GM12891 (cell line): ENCODE measurements around the gene SLC30A9. TPM values are rescaled to one million over a fixed set of nuclear protein-coding genes. Genes with fewer than 3 reads are reported as not detected.

Source experiments
- DNase-seq: peaks from one replicate; pipeline ENCODE4 v3.0.0; 2011; ENCODE audit warnings: low spot score; ENCODE audit not compliant: insufficient read length
- FAIRE-seq: peaks from 2 replicates; lab custom pipeline; 2011; peaks lifted over from hg19 to GRCh38; lab: Jason Lieb, UNC
- PAX5 ChIP-seq: IDR thresholded peaks from 2 replicates; pipeline ENCODE4 v1.6.1; 2011; ENCODE audit warnings: low read length, moderate library complexity, mild to moderate bottlenecking; ENCODE audit not compliant: insufficient read depth, severe bottlenecking
- POLR2A ChIP-seq: IDR thresholded peaks from 2 replicates; pipeline ENCODE4 v1.6.1; 2011; ENCODE audit warnings: low read depth, low read length, control low read depth
- POLR2AphosphoS5 ChIP-seq: IDR thresholded peaks from 2 replicates; pipeline ENCODE4 v1.6.1; 2011; ENCODE audit warnings: low read depth, low read length, control low read depth
- POU2F2 ChIP-seq: IDR thresholded peaks from 2 replicates; pipeline ENCODE4 v1.6.1; 2011; ENCODE audit warnings: low read depth, mild to moderate bottlenecking, control low read depth, low read length, moderate library complexity
- SPI1 ChIP-seq: IDR thresholded peaks from 2 replicates; pipeline ENCODE4 v1.6.1; 2011; ENCODE audit warnings: low read depth, low read length, control low read depth
- TAF1 ChIP-seq: IDR thresholded peaks from 2 replicates; pipeline ENCODE4 v1.6.1; 2011; ENCODE audit warnings: low read depth, low read length, control low read depth
- polyA plus RNA-seq: library from polyadenylated mRNA; unstranded; fragments of >200 nt; gene quantifications from one replicate; pipeline ENCODE4 v1.2.1, GENCODE V29; 2012; ENCODE audit warnings: low read depth, missing spikeins, inconsistent platforms; ENCODE audit not compliant: missing spikeins

Gene SLC30A9
- 26.1 TPM for polyA plus RNA-seq

DNA sequence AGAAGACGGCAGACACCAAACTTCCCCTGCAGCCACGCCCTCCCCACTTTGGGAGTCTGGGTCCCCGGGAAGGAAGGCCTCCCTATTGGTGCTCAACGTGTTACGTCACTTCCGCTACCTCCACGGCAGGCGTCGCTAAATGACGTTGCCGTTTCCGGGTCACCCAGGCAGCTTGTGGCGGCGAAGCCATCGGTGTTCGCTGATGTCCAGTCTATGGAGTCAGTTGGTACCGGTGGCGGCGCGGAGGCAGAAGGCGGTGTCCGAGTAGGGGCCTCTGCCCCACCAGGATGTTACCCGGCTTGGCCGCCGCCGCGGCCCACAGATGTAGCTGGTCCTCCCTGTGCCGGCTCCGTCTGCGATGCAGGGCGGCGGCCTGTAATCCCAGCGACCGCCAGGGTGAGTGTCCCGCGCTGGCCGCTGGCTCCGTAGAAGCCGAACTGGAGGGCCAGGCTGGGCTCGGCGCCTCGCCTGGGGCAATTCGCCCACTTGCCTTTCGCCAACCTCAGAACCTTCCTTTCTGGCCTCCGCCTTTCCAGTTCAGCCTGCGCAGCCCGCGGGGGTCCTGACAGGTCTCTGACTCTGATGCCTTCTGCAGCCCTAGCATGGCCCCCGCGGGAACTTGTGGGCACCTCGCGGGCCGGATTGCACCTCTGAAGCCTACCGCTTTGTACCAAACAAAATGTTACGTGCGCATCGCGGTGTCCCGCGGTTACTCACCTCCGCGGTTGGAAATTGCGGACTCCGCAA lies at the start of gene SLC30A9:
Gene SLC30A9 (plus strand): TSS at position 166 of the 747 bp plus-strand sequence. CDS start 122 bp downstream, at position 288.
- FAIRE-seq (peak; percentile 99), DNase-seq (peak; percentile 83)
- TF ChIP-seq POLR2A = peak; percentile 90
- TF ChIP-seq POLR2AphosphoS5 = peak; percentile 90
- TF ChIP-seq POU2F2 = no peak; the same call in 1 of the 2 replicates
- TF ChIP-seq SPI1 = peak; percentile 43
- TF ChIP-seq PAX5 = peak; percentile 1
- TF ChIP-seq TAF1 = peak; percentile 54

DNA sequence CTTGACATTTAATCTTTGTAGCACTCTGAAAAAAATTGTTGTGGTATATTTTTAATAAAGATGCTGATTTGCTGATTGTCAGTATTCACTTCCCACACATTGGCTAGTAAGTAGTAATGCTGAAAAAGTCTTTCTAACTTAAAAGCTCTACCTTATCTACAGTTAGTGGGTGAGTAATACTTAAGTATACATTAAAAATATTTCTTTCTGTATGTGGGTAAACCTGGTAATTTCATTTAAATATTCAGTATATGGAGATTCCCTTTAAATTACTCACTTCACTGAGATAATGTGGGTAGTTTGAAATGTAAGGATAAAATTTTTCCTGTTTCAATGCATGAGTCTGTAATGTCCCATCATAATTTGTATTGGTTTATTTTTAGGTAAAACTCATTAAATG lies 49.5 kb upstream of the SLC30A9 start:
- FAIRE-seq (no peak), DNase-seq (no peak)
- TF ChIP-seq POU2F2 (no peak), TAF1 (no peak), SPI1 (no peak), PAX5 (no peak), POLR2AphosphoS5 (no peak), POLR2A (no peak)

DNA sequence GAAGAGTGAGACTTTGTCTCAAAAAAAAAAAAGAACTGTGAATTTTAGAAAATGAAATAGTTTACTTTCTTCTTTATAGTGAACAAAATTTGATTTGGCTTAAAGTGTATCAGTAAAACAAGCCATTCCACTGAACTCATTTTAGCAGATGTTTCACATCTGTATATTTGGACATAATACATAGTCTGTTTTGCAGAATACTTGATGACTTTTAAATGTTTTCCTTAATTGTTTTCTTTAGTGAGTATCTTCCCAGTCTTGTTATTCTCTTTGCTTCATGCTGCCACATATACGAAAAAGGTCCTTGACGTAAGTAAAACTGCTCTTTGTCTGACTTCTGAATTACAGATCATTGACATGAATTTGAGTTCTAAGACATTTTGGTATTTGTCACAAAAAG lies 46.8 kb upstream of the SLC30A9 start:
- DNase-seq (no peak), FAIRE-seq (no peak)
- no peak for TF ChIP-seq PAX5
- TF ChIP-seq TAF1 = no peak
- TF ChIP-seq POLR2AphosphoS5 = no peak
- no peak for TF ChIP-seq SPI1
- TF ChIP-seq POU2F2 = no peak
- TF ChIP-seq POLR2A = no peak

DNA sequence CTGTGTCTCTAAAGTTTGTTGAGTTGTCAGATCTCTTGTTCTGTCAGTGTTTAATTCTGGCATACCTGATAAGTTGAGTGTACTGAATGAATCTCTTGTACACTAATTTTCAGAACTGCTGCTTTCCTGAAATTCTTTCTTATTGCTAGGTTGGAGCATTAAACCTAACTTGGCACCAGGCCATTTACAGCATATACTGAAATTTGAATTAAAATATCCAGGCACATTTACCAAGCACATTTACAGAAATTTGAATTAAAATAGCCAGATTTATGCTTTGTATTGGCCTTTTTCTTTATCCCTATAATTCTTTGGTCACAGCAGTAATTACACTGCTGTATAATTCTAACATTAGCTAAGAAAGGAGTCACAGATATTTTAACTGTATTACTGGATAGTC lies 46.2 kb upstream of the SLC30A9 start:
- DNase-seq = no peak
- FAIRE-seq = no peak
- no peak for TF ChIP-seq TAF1
- TF ChIP-seq POU2F2 = no peak
- no peak for TF ChIP-seq PAX5
- no peak for TF ChIP-seq POLR2AphosphoS5
- TF ChIP-seq SPI1 = no peak
- TF ChIP-seq POLR2A = no peak

DNA sequence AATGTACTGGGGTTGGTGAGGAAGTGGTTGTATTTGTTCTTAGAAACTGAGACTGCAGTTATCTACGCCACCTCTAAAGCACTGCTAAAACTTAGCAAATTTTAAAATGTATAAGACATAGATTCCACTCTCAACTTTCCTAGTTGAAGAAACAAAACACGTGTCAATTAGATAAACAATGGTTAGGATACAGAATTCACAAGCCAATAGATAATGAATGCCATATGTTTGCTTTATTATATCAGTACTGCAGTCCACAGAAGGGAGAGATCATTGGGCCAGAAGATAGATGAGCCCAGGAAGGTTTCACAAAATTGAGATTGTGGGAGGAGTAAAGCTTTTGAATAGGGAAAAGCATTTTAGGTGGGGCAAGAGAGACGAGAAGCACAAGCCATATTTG lies 40.8 kb upstream of the SLC30A9 start:
- no peak for FAIRE-seq
- TF ChIP-seq POLR2A (no peak), SPI1 (no peak), TAF1 (no peak), POU2F2 (no peak), POLR2AphosphoS5 (no peak), PAX5 (no peak)
- no peak for DNase-seq

DNA sequence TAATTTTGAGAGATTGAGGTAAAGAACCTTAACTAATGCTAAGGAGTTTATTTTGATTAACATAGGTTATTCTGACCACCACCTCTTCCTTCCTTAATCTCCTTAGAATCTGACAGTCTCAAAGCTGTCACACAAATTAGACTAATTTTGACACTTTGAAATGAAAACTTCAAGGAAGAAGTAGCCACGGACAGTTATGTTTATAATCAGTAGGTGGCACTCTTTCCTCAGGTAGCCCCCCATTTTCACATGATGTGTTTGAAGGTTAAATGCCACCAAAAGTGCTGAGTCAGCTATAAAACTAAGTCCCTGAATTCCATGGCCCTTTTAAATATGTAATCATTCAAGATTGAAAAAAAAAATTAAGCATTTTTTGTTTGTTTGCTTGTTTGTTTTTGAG lies 32.7 kb upstream of the SLC30A9 start:
- DNase-seq (no peak), FAIRE-seq (peak; percentile 20)
- TF ChIP-seq POLR2AphosphoS5 (no peak), SPI1 (no peak), POLR2A (no peak), POU2F2 (no peak), PAX5 (no peak), TAF1 (no peak)

DNA sequence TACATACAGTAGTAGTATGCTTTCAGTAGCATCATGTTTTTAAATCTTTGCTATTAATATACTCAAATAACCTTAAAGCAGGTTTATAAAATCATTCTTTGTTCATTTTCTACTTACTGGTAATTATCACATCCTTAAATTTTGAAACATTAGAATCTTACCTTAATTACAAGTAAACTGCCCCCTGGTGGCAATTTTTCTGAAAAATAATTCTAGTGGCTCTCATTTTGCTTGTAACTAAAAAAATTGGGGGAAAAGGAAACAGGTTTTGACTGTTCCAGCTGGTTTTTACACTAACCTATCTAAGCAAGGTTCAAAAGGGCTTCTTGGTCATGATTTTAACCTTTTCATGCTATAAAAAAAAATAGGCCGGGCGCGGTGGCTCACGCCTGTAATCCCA lies 27.2 kb upstream of the SLC30A9 start:
- TF ChIP-seq SPI1 (no peak), POLR2AphosphoS5 (no peak), TAF1 (no peak), POU2F2 (no peak), PAX5 (no peak), POLR2A (no peak)
- FAIRE-seq = no peak
- DNase-seq = no peak

DNA sequence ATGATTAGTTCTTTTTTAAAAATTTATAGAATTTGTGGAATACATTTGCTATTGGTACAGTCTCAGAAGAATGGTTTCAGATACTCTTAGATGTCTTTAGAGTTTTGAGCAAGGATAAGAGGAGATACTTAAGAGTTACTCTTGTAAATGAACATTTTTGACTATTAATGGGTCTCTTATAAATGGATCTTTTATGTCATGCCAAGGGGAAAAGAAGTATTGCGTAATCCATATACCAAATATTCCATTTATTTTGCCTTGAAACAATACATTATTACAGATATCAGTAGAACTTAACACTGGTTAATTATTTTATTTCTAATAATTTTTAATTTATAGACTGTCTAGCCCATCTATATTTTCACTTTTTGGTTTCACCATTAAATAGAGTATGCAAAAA lies 25.9 kb upstream of the SLC30A9 start:
- DNase-seq (no peak), FAIRE-seq (no peak)
- TF ChIP-seq POU2F2 = no peak
- TF ChIP-seq POLR2AphosphoS5 = no peak
- TF ChIP-seq PAX5 = no peak
- no peak for TF ChIP-seq SPI1
- TF ChIP-seq TAF1 = no peak
- TF ChIP-seq POLR2A = no peak

DNA sequence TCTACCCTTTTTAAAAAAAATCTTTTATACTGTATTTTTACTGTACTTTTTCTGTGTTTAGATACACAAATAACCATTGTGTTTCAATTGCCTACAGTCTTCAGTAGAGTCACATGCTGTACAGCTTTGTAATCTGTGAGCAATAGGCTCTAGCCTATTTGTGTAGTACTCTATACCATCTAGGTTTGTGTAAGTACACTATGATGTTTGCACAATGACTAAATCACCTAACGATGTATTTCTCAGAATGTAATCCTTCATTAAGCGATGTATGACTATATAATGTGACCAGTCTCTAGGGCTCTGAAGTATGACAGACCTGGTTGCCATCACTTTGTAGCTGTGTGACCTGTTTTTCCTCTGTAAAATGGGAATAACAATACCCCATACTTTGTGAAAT lies 22.9 kb upstream of the SLC30A9 start:
- FAIRE-seq (no peak), DNase-seq (no peak)
- TF ChIP-seq POLR2AphosphoS5 (no peak), TAF1 (no peak)
